HUES6 (cell line): ENCODE measurements around the gene DDA1.
A peak's percentile ranks its signal among the peaks of the same experiment; 100 is the strongest.
"Not testable (repeated sequence)": the region's sequence is repeated elsewhere in the genome, so short reads cannot be mapped to it uniquely, and the experiment has no call there.

ENCODE experiments used
- H3K27ac ChIP-seq: 2 replicates; pipeline ENCODE4 v1.7.0; 2013; ENCODE audit warnings: low read depth, mild to moderate bottlenecking, low read length, inconsistent platforms
- H3K27me3 ChIP-seq: 2 replicates; pipeline ENCODE4 v1.6.1; 2013; ENCODE audit warnings: low read length; ENCODE audit not compliant: control insufficient read depth, insufficient read depth
- H3K36me3 ChIP-seq: 2 replicates; pipeline ENCODE4 v1.6.1; 2013; ENCODE audit warnings: low read length; ENCODE audit not compliant: control insufficient read depth, insufficient read depth
- H3K4me1 ChIP-seq: 2 replicates; pipeline ENCODE4 v1.6.1; 2013; ENCODE audit warnings: low read length; ENCODE audit not compliant: control insufficient read depth, insufficient read depth
- H3K4me3 ChIP-seq: 2 replicates; pipeline ENCODE4 v1.5.1; 2013; ENCODE audit warnings: low read depth, low read length
- H3K9ac ChIP-seq: one replicate; pipeline ENCODE4 v1.6.1; 2013; ENCODE audit warnings: mild to moderate bottlenecking, low read length
- H3K9me3 ChIP-seq: 2 replicates; pipeline ENCODE4 v1.6.1; 2013; ENCODE audit warnings: low read depth, low read length; ENCODE audit not compliant: control insufficient read depth, insufficient read depth

DDA1 gene

GRCh38 chr19:17292301-17293074 lies 16.9 kb upstream of the DDA1 start:
- Histone ChIP-seq H3K27me3 (no peaks in the 10 kb centered on the region), H3K4me3 (peak overlapping the region; percentile 67), H3K36me3 (peaks cover 7% of the 10 kb centered on the region), H3K4me1 (peaks cover 11% of the 10 kb centered on the region), H3K9ac (peak overlapping the region; percentile 68), H3K9me3 (no peaks in the 10 kb centered on the region), H3K27ac (no peak overlapping the region)

- Histone ChIP-seq H3K9ac (no peak overlapping the region), H3K27me3 (no peaks in the 10 kb centered on the region), H3K27ac (no peak overlapping the region), H3K9me3 (peaks cover 4% of the 10 kb centered on the region; the same call in 1 of the 2 replicates), H3K36me3 (peaks cover 12% of the 10 kb centered on the region), H3K4me3 (peak overlapping the region; percentile 67), H3K4me1 (peaks cover 11% of the 10 kb centered on the region)
Observed at GRCh38 chr19:17293605-17294004, 15.8 kb upstream of the DDA1 start.

GRCh38 chr19:17294051-17294891 lies 15.1 kb upstream of the DDA1 start:
- peak overlapping the region; percentile 29 for H3K9ac ChIP-seq
- no peak overlapping the region for H3K27ac ChIP-seq
- peak overlapping the region; percentile 67 for H3K4me3 ChIP-seq
- peaks cover 11% of the 10 kb centered on the region for H3K4me1 ChIP-seq
- peaks cover 4% of the 10 kb centered on the region; the same call in 1 of the 2 replicates for H3K9me3 ChIP-seq
- H3K36me3 ChIP-seq = peaks cover 16% of the 10 kb centered on the region
- H3K27me3 ChIP-seq = no peaks in the 10 kb centered on the region

- H3K4me3 ChIP-seq, H3K9ac ChIP-seq, H3K9me3 ChIP-seq, H3K27ac ChIP-seq, H3K27me3 ChIP-seq: not testable (repeated sequence)
- H3K36me3 ChIP-seq = peaks cover 19% of the 10 kb centered on the region
- peaks cover 11% of the 10 kb centered on the region for H3K4me1 ChIP-seq
Observed at GRCh38 chr19:17295551-17295950, 13.8 kb upstream of the DDA1 start.

GRCh38 chr19:17296273-17296672 lies 13.1 kb upstream of the DDA1 start:
- Histone ChIP-seq H3K36me3 (peaks cover 20% of the 10 kb centered on the region), H3K4me1 (peaks cover 11% of the 10 kb centered on the region), H3K27ac (no peak overlapping the region), H3K4me3 (no peak overlapping the region), H3K9ac (no peak overlapping the region), H3K27me3 (no peaks in the 10 kb centered on the region), H3K9me3 (peaks cover 4% of the 10 kb centered on the region; the same call in 1 of the 2 replicates)

GRCh38 chr19:17296976-17297375 lies 12.4 kb upstream of the DDA1 start:
- Histone ChIP-seq H3K4me1 (peaks cover 13% of the 10 kb centered on the region), H3K4me3 (no peak overlapping the region), H3K36me3 (peaks cover 23% of the 10 kb centered on the region), H3K27ac (no peak overlapping the region), H3K9me3 (peaks cover 4% of the 10 kb centered on the region; the same call in 1 of the 2 replicates), H3K9ac (no peak overlapping the region), H3K27me3 (no peaks in the 10 kb centered on the region)

GRCh38 chr19:17300992-17301619 lies 8.3 kb upstream of the DDA1 start:
- H3K27ac ChIP-seq = no peak overlapping the region
- no peaks in the 10 kb centered on the region for H3K27me3 ChIP-seq
- H3K9ac ChIP-seq = no peak overlapping the region
- peaks cover 4% of the 10 kb centered on the region; the same call in 1 of the 2 replicates for H3K9me3 ChIP-seq
- H3K4me1 ChIP-seq = peaks cover 27% of the 10 kb centered on the region
- H3K4me3 ChIP-seq = no peak overlapping the region
- H3K36me3 ChIP-seq = peaks cover 20% of the 10 kb centered on the region

GRCh38 chr19:17302391-17303166 lies 6.8 kb upstream of the DDA1 start:
- Histone ChIP-seq H3K9ac (peak overlapping the region; percentile 41), H3K4me3 (peak overlapping the region; percentile 64), H3K4me1 (peaks cover 32% of the 10 kb centered on the region), H3K9me3 (peaks cover 4% of the 10 kb centered on the region; the same call in 1 of the 2 replicates), H3K27ac (peak overlapping the region; percentile 37; the same call in 1 of the 2 replicates), H3K36me3 (peaks cover 16% of the 10 kb centered on the region), H3K27me3 (no peaks in the 10 kb centered on the region)

GRCh38 chr19:17303167-17303939 lies 6.0 kb upstream of the DDA1 start, which contains the start of gene ABHD8:
Gene ABHD8 (minus strand): TSS chr19:17303425. CDS start chr19:17301616, 1,809 bp downstream.
- Histone ChIP-seq H3K9me3 (peaks cover under 1% of the 10 kb centered on the region; the same call in 1 of the 2 replicates), H3K27ac (peak within 1 kb of the TSS; percentile 37; the same call in 1 of the 2 replicates), H3K36me3 (peaks cover 12% of the 10 kb centered on the region), H3K4me3 (peak within 1 kb of the TSS; percentile 64), H3K4me1 (peaks cover 32% of the 10 kb centered on the region), H3K9ac (peak within 1 kb of the TSS; percentile 41), H3K27me3 (no peaks in the 10 kb centered on the region)

- H3K36me3 ChIP-seq = peaks cover 8% of the 10 kb centered on the region
- H3K27me3 ChIP-seq = no peaks in the 10 kb centered on the region
- H3K4me3 ChIP-seq = 0 out of 2 replicates have a peak overlapping the region, but pooled peaks have one; percentile 64
- no peak overlapping the region for H3K9ac ChIP-seq
- H3K4me1 ChIP-seq = peaks cover 32% of the 10 kb centered on the region
- H3K27ac ChIP-seq = no peak overlapping the region
- H3K9me3 ChIP-seq = no peaks in the 10 kb centered on the region
Observed at GRCh38 chr19:17303940-17304267, 5.5 kb upstream of the DDA1 start.
